VCaP (cell line): ENCODE data around the gene SPRR2F.

Experiments used
- H3K27ac ChIP-seq: fragments of 450-650 bp; 2 replicates; pipeline ENCODE4 v1.5.1; 2017
- TF ChIP-seq, protein P1 (sequence below): fragments of 450-650 bp; conservative IDR thresholded peaks from 2 replicates; pipeline ENCODE4 v1.5.1; 2017; ENCODE audit warnings: mild to moderate bottlenecking, moderate library complexity

Gene SPRR2F

GRCh38 chr1:153071511-153071910 is 41.8 kb downstream of the SPRR2F start, which contains the start of gene SPRR2B:
Gene SPRR2B, minus strand, starts transcription at chr1:153071611. Its CDS starts 772 bp downstream, at chr1:153070839.
- H3K27ac ChIP-seq: no peak within 1 kb of the TSS
- TF ChIP-seq, protein P1, sequence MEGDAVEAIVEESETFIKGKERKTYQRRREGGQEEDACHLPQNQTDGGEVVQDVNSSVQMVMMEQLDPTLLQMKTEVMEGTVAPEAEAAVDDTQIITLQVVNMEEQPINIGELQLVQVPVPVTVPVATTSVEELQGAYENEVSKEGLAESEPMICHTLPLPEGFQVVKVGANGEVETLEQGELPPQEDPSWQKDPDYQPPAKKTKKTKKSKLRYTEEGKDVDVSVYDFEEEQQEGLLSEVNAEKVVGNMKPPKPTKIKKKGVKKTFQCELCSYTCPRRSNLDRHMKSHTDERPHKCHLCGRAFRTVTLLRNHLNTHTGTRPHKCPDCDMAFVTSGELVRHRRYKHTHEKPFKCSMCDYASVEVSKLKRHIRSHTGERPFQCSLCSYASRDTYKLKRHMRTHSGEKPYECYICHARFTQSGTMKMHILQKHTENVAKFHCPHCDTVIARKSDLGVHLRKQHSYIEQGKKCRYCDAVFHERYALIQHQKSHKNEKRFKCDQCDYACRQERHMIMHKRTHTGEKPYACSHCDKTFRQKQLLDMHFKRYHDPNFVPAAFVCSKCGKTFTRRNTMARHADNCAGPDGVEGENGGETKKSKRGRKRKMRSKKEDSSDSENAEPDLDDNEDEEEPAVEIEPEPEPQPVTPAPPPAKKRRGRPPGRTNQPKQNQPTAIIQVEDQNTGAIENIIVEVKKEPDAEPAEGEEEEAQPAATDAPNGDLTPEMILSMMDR: no peak

DNA sequence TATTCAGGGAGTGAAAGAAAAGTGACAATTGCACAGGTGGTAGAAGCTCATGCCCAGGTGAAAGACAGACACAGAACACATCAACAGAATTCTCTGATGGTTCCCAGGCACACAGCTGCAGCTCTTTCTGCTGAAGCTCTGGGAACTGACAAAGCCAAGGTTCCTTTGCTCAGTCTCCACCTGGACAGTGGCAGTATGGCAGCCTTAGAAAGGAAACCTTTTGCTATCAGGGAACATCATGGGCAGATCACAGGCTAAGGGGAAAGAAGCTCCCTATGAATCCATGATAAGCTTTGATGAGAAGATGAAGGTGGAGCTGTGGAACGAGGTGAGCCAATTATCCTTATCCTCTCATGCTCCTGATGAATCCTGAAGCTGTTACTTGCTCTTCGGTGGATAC is 43.1 kb downstream of the SPRR2F start:
- H3K27ac ChIP-seq: no peak overlapping the region
- TF ChIP-seq, protein P1: no peak
